AG04450 (cell line): Measurements from ENCODE around the gene ISYNA1. TPM values are rescaled to one million over a fixed set of nuclear protein-coding genes. Genes with fewer than 3 reads are reported as not detected.

Experiments
- CTCF ChIA-PET: fragments of 300-600, 350-600 bp; formaldehyde crosslinking; extraction: SDS; loops from one replicate; lab custom pipeline; 2022; ENCODE audit warnings: antibody characterized with exemption, inconsistent platforms; lab: Charles Lee
- POLR2A ChIA-PET: fragments of 350-600 bp; formaldehyde crosslinking; extraction: SDS; loops from one replicate; lab custom pipeline; 2021; ENCODE audit warnings: antibody characterized with exemption, inconsistent platforms; lab: Yijun Ruan, JAX
- DNase-seq: peaks from one replicate; pipeline ENCODE4 v3.0.0-alpha.2; 2011; ENCODE audit warnings: low read depth, low spot score
- H3K27ac ChIP-seq: one replicate; pipeline ENCODE4 v1.5.1; 2012; ENCODE audit warnings: low read depth, low read length, control low read depth
- H3K27me3 ChIP-seq: one replicate; pipeline ENCODE4 v1.6.0; 2012; ENCODE audit warnings: low read length; ENCODE audit not compliant: control insufficient read depth, insufficient read depth
- H3K4me3 ChIP-seq: 2 replicates; pipeline ENCODE4 v1.5.1; 2011; ENCODE audit warnings: mild to moderate bottlenecking, low read depth, low read length, control low read depth
- H3K9me3 ChIP-seq: 2 replicates; pipeline ENCODE4 v1.5.1; 2012; ENCODE audit warnings: low read length; ENCODE audit not compliant: control insufficient read depth, insufficient read depth
- CTCF ChIP-seq: IDR thresholded peaks from 2 replicates; pipeline ENCODE4 v1.5.1; 2011; ENCODE audit warnings: low read depth, low read length, control low read depth, inconsistent platforms
- polyA plus RNA-seq: library from polyadenylated mRNA; depleted of rRNA; stranded (reverse); fragments of >200 nt; gene quantifications from 2 replicates; pipeline ENCODE4 v1.2.3, GENCODE V29; 2011

Gene ISYNA1
- polyA plus RNA-seq, 1 experiment: 13.3 TPM

- Histone ChIP-seq H3K27ac (no peak overlapping the region), H3K9me3 (no peaks in the 10 kb centered on the region; the same call in 1 of the 2 replicates), H3K4me3 (no peak overlapping the region), H3K27me3 (no peaks in the 10 kb centered on the region)
- POLR2A ChIA-PET: no interaction called here
- CTCF ChIA-PET: no interaction called here
- no peak for TF ChIP-seq CTCF
- DNase-seq: no peak
Observed at GRCh38 chr19:18446145-18446810, 8.3 kb upstream of the ISYNA1 start.

DNA sequence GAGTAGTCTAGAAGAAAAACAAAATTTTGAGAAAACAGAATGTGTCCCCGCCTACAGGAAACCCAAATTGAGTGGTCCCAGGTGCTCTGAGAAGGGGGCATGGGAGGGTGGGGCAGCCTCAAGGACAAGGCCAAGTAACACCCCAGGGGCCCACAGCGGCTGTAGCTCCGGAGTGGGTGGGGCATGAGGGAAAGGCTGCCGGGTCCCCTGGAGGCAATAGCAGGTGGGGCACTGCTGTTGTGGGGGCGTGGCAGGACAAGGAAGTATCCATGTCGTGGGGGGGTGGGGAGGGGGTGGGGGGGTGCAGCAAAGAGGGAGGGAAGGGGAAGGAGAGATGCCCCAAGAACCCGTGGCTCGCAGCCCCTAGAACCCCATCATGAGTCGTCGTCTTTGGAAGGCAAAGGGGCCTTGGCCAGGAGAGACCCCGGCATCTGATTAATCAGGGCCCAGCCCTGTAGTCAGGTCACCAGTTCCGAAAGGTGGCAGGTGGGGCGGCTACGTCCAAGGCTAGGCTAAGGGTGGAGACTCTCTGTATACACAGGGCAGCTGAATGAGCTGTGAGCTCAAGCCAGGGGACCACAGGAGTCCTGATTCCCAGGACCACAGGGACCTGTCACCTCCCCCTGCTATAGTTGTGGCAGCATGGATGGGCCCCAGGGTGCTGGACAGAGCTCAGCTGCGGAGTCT, 7.5 kb upstream of the ISYNA1 start:
- Histone ChIP-seq H3K27me3 (no peaks in the 10 kb centered on the region), H3K9me3 (no peaks in the 10 kb centered on the region; the same call in 1 of the 2 replicates), H3K4me3 (no peak overlapping the region), H3K27ac (no peak overlapping the region)
- no peak for TF ChIP-seq CTCF
- CTCF ChIA-PET: no interaction called here
- POLR2A ChIA-PET: no interaction called here
- no peak for DNase-seq

GRCh38 chr19:18444513-18444912, 6.6 kb upstream of the ISYNA1 start:
- ChIA-PET CTCF (no interaction called here), POLR2A (no interaction called here)
- Histone ChIP-seq H3K27me3 (no peaks in the 10 kb centered on the region), H3K27ac (no peak overlapping the region), H3K4me3 (no peak overlapping the region), H3K9me3 (no peaks in the 10 kb centered on the region; the same call in 1 of the 2 replicates)
- DNase-seq: no peak
- no peak for TF ChIP-seq CTCF

DNA sequence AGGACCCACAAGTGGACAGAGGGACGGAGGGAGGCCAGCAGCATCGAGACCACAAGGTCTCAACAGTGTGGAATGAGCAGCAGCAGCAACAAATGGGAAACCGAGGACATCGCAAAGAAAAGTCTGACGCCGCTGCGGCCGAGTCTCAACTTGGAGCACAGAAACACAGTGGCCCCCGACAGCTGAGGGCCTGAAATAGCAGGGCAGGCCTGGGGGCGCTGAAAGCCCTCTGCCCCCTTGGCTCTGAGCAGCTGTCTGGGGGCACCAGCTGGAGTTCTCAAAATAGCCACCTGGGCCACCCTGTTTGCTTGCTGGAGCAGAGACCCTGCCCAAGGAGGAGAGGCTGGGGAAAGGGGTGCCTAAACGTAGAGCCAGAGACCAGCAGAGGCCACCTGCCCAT, 5.9 kb upstream of the ISYNA1 start:
- no peak overlapping the region for H3K27ac ChIP-seq
- POLR2A ChIA-PET: no interaction called here
- no peak overlapping the region for H3K4me3 ChIP-seq
- H3K27me3 ChIP-seq: no peaks in the 10 kb centered on the region
- CTCF ChIA-PET: no interaction called here
- no peaks in the 10 kb centered on the region; the same call in 1 of the 2 replicates for H3K9me3 ChIP-seq
- no peak for DNase-seq
- TF ChIP-seq CTCF: no peak

DNA sequence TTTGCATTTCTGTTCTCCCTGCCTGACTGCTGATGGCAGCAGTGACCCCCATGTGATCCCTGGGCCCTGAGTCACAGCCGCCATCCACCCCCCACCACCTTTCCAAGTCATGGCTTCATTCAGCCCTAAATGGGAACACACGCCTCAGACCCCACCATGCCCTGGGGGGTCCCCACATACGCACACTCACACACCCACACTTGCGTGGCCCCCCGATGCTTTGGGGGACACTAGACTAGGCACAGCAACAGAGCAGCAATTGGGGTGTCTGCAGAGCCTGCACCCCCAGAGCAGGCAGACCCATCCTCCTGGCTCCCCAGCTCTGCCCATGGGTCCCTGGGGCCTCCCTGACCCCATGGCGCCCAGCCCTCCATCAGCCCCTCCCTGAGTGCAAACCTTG, 5.5 kb upstream of the ISYNA1 start:
- H3K4me3 ChIP-seq: no peak overlapping the region
- CTCF ChIA-PET: no interaction called here
- TF ChIP-seq CTCF: no peak
- DNase-seq: no peak
- POLR2A ChIA-PET: no interaction called here
- H3K27ac ChIP-seq: no peak overlapping the region
- H3K27me3 ChIP-seq: no peaks in the 10 kb centered on the region
- no peaks in the 10 kb centered on the region; the same call in 1 of the 2 replicates for H3K9me3 ChIP-seq
